Tibial nerve (tissue), 3 donors: ENCODE data around the gene ZBTB17.

Source experiments
- CTCF ChIP-seq, 5 experiments: fragments of 200-600 bp in 3 of 5; fragments of 450-650 bp in 2 of 5; sonication (generic) in 3 of 5; IDR thresholded peaks; one replicate each; pipeline ENCODE4 v1.5.1; 2016 to 2019; ENCODE audit warnings: antibody characterized with exemption in 5 of 5, mild to moderate bottlenecking in 3 of 5, moderate library complexity in 2 of 5
- POLR2A ChIP-seq, 2 donors: fragments of 450-650 bp; IDR thresholded peaks; one replicate each; pipeline ENCODE4 v1.6.1; 2017; ENCODE audit warnings: antibody characterized with exemption in 2 of 2, mild to moderate bottlenecking in 2 of 2, moderate library complexity in 2 of 2

GRCh38 chr1:15937706-15938168 is 38.2 kb downstream of the ZBTB17 start:
- TF ChIP-seq CTCF (IDR thresholded peaks at IDR 0.05) (no peak), POLR2A (IDR thresholded peaks at IDR 0.05) (no peak)
